IMR-90 (cell line): Measurements from ENCODE around the gene FBXO17.

Experiments
- BHLHE40 ChIP-seq: fragments of 150-350 bp; IDR thresholded peaks from 2 replicates; pipeline ENCODE4 v1.6.1; 2016; ENCODE audit warnings: mild to moderate bottlenecking, low read depth, low read length
- CEBPB ChIP-seq: IDR thresholded peaks from 2 replicates; pipeline ENCODE4 v1.6.1; 2012; ENCODE audit warnings: low read depth, low read length, improper control_type of control experiment
- CTCF ChIP-seq: conservative IDR thresholded peaks from 2 replicates; pipeline ENCODE4 v1.5.1; 2012; ENCODE audit warnings: mild to moderate bottlenecking, low read depth, low read length, improper control_type of control experiment
- ELK1 ChIP-seq: fragments of 150-350 bp; IDR thresholded peaks from 2 replicates; pipeline ENCODE4 v1.6.1; 2016; ENCODE audit warnings: low read depth, mild to moderate bottlenecking, low read length, moderate library complexity, borderline replicate concordance
- FOS ChIP-seq: fragments of 150-350 bp; IDR thresholded peaks from 2 replicates; pipeline ENCODE4 v1.6.1; 2016; ENCODE audit warnings: low read depth, low read length
- MAZ ChIP-seq: IDR thresholded peaks from 2 replicates; pipeline ENCODE4 v1.6.1; 2012; ENCODE audit warnings: low read depth, mild to moderate bottlenecking, low read length, improper control_type of control experiment, moderate library complexity, borderline replicate concordance
- POLR2A ChIP-seq: IDR thresholded peaks from 2 replicates; pipeline ENCODE4 v1.6.1; 2012; ENCODE audit warnings: mild to moderate bottlenecking, low read depth, low read length
- RAD21 ChIP-seq: IDR thresholded peaks from 2 replicates; pipeline ENCODE4 v1.6.1; 2012; ENCODE audit warnings: low read length, improper control_type of control experiment
- RFX5 ChIP-seq: IDR thresholded peaks from 2 replicates; pipeline ENCODE4 v1.8.0; 2012; ENCODE audit warnings: low read depth, mild to moderate bottlenecking, low read length, moderate library complexity
- SMC3 ChIP-seq: fragments of 150-350 bp; IDR thresholded peaks from 2 replicates; pipeline ENCODE4 v1.6.1; 2016; ENCODE audit warnings: low read depth, mild to moderate bottlenecking, antibody characterized with exemption, low read length, moderate library complexity
- TF ChIP-seq, protein P1 (sequence below): fragments of 150-350 bp; IDR thresholded peaks from 2 replicates; pipeline ENCODE4 v1.6.1; 2017; ENCODE audit warnings: mild to moderate bottlenecking, antibody characterized with exemption, low read length, low read depth

DNA sequence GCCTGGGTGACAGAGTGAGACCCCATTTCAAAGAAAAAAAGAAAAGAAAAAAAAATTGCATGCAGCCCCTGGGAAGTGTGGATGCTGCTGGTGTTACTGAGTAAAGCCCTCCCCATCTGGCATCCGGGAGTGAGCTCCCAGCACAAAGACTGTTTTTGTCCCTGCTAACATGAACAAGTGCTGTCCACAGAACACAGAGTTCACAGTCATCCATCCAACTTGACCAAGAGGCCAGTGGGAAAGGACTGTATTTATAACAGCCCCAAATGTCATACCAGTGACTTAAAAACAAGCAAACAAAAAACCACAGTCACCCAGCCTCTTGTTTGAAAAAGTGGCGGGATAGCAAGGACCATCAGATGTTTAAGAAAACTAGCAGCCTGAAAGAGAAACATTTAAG lies 10.8 kb downstream of the FBXO17 start:
- no peak for TF ChIP-seq RAD21
- no peak for TF ChIP-seq CTCF
- no peak for TF ChIP-seq FOS
- TF ChIP-seq POLR2A: no peak
- no peak for TF ChIP-seq CEBPB
- TF ChIP-seq SMC3: no peak
- no peak for TF ChIP-seq MAZ
- TF ChIP-seq BHLHE40: no peak
- no peak for TF ChIP-seq RFX5
- TF ChIP-seq, protein P1, sequence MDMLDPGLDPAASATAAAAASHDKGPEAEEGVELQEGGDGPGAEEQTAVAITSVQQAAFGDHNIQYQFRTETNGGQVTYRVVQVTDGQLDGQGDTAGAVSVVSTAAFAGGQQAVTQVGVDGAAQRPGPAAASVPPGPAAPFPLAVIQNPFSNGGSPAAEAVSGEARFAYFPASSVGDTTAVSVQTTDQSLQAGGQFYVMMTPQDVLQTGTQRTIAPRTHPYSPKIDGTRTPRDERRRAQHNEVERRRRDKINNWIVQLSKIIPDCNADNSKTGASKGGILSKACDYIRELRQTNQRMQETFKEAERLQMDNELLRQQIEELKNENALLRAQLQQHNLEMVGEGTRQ: no peak
- TF ChIP-seq ELK1: no peak
